ENCODE results near the gene KRT16. TPM values are rescaled to one million over a fixed set of nuclear protein-coding genes. Genes with fewer than 3 reads are reported as not detected.

KRT16 gene
- total and polyA plus RNA-seq, 12 donors, result 0.12 to 0.44 (median 0.15) TPM; not detected in 9

DNA sequence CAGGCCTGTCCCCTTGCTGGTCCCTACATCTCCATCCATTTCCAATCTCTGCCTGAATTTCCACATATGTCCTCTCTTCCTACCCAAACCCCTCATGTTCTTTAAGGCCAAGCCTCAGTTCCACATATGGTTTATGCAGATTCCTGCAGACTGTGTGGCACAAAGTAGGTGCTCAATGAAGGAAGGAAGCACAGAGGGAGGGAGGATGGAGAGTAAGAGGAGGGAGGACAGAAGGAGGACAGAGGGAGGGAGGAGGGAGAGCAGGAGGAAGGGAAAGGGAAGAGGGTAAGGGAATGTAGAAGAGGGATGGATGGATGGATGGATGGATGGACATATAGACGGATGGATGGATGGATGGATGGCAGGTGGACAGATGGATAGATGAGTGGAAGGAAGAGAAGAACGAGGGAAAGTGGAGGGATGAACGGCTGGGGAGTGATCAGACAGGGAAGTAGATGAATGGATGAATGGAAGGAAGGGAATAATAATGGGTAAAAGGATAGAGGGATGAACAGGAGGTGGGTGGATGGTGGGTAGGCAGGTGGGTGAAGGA is 18.1 kb downstream of the KRT16 start:
- TF ChIP-seq, protein P1, sequence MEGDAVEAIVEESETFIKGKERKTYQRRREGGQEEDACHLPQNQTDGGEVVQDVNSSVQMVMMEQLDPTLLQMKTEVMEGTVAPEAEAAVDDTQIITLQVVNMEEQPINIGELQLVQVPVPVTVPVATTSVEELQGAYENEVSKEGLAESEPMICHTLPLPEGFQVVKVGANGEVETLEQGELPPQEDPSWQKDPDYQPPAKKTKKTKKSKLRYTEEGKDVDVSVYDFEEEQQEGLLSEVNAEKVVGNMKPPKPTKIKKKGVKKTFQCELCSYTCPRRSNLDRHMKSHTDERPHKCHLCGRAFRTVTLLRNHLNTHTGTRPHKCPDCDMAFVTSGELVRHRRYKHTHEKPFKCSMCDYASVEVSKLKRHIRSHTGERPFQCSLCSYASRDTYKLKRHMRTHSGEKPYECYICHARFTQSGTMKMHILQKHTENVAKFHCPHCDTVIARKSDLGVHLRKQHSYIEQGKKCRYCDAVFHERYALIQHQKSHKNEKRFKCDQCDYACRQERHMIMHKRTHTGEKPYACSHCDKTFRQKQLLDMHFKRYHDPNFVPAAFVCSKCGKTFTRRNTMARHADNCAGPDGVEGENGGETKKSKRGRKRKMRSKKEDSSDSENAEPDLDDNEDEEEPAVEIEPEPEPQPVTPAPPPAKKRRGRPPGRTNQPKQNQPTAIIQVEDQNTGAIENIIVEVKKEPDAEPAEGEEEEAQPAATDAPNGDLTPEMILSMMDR (IDR thresholded peaks at IDR 0.05), result no peak
- intact Hi-C loops (cut with DNase I), result no loop called here
- H3K27me3 ChIP-seq, result peaks cover 0 to 31% (median 13%) of the 10 kb centered on the region in 7 donors
- H3K36me3 ChIP-seq, result no peaks in the 10 kb centered on the region
- H3K9me3 ChIP-seq, result no peaks in the 10 kb centered on the region
- H3K4me3 ChIP-seq, result no peak overlapping the region
- no peak overlapping the region for H3K27ac ChIP-seq
- 47 to 52% methylated on average over 3 of the region's 3 CpGs for WGBS, 2 donors
- H3K4me1 ChIP-seq, result no peaks in the 10 kb centered on the region
- ATAC-seq (no peak), DNase-seq (no peak)

DNA sequence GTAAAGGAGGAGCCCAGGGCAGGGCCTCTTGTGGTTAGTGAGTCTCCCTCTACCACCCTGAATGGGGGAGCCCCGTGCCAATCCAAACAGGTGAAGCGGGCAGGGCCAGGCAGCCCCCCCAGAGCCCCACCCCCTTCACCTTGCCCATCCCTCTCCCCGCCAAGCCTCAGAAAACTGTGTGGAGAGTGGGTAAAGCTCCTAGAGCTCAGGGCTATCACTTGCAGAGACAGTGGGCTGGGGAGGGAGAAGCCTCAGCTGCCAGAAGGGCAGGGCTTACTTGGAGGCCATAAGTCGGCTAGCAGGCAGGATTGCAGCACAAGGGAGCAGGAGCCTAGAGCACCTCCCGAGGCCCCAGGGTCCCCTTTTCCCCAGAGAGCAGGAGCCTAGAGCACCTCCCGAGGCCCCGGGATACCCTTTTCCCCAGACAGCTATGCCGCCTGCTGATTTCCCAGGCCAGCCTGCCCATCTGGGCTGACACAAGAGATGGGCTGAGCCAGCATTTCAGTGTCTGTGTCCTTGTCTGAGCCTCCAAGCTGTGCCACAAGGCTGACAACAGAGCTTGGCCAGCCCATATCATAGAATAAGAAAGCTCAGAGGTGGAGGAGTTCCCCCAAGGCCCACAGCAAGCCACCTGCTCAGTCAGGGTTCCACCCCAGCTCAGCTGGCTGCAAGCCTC is 19.1 kb downstream of the KRT16 start:
- Histone ChIP-seq H3K27ac (no peak overlapping the region), H3K9me3 (no peaks in the 10 kb centered on the region), H3K36me3 (no peaks in the 10 kb centered on the region), H3K4me3 (no peak overlapping the region), H3K4me1 (no peaks in the 10 kb centered on the region), H3K27me3 (peaks cover 0 to 35% (median 13%) of the 10 kb centered on the region in 7 donors)
- ATAC-seq (peak in 1 of 8 donors; percentile 29), DNase-seq (no peak)
- intact Hi-C loops (cut with DNase I), result no loop called here
- TF ChIP-seq, protein P1 (IDR thresholded peaks at IDR 0.05), result no peak
- WGBS, 2 donors, result 65 to 75% methylated on average over 8 of the region's 8 CpGs

DNA sequence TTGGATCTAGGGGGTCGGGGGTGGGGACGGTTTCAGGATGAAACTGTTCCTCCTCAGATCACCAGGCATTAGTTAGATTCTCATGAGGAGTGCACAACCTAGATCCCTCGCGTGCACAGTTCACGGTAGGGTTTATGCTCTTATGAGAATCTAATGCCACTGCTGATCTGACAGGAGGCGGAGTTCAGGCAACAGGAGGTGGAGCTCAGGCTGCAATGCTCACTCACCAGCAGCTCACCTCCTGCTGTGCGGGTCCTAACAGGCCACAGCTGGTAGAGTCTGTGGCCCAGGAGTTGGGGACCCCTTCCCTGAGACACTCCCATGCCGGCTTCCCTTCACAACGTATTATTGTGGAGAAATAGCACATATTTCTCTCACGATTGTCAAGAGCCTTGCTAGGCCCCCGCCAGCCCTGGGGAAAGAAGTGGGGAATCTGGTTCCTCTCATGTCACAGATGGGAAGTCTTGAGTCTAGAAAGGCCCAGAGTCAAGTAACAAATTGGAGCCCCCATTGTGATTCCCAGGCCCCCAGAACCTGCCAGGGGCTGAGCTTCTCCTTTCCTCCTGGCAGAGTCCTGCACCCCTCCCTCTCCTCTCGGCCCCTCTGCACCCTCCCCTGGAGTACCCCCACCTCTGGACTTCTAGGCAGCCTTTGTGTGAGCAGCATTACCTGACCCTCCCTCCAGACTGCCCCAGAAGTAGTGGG is 19.8 kb downstream of the KRT16 start:
- TF ChIP-seq, protein P1 (IDR thresholded peaks at IDR 0.05), result no peak
- Histone ChIP-seq H3K4me3 (no peak overlapping the region), H3K27me3 (peaks cover 0 to 35% (median 13%) of the 10 kb centered on the region in 7 donors), H3K4me1 (no peaks in the 10 kb centered on the region), H3K36me3 (no peaks in the 10 kb centered on the region), H3K9me3 (no peaks in the 10 kb centered on the region), H3K27ac (no peak overlapping the region)
- ATAC-seq, result no peak
- 70 to 74% methylated on average over 12 of the region's 12 CpGs for WGBS, 2 donors
- intact Hi-C loops (cut with DNase I), result no loop called here
- DNase-seq, result no peak

DNA sequence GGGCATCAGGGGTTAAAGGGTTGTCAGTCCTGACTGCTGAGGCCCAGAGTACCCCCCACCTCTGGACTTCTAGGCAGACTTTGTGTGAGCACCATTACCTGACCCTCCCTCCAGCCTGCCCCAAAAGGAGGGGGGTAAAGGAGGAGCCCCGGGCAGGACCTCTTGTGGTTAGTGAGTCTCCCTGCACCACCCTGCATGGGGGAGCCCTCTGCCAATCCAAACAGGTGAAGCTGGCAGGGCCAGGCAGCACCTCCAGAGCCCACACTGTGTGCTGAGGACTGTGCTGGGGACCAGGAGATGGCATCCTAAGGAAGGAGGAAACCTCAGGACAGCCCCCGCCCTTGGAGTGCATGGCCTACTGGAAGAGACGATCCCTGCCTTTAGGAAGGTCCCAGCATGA is 23.3 kb downstream of the KRT16 start:
- no peak for ATAC-seq
- intact Hi-C loops (cut with DNase I), result loop anchor here in 2 of 10 donors (10.0 kb wide), 1 partner anchor 56 kb away; no protein-coding TSS in a partner anchor
- Histone ChIP-seq H3K4me1 (no peaks in the 10 kb centered on the region), H3K9me3 (no peaks in the 10 kb centered on the region), H3K36me3 (no peaks in the 10 kb centered on the region), H3K27me3 (peaks cover 0 to 20% (median 3%) of the 10 kb centered on the region in 7 donors), H3K4me3 (no peak overlapping the region), H3K27ac (no peak overlapping the region)
- DNase-seq, result no peak
- TF ChIP-seq, protein P1 (IDR thresholded peaks at IDR 0.05), result no peak
- WGBS, 2 donors, result 72 to 84% methylated on average over 3 of the region's 3 CpGs
